Right lung (tissue), 10 donors: Measurements from ENCODE around the gene GFOD2. TPM values are rescaled to one million over a fixed set of nuclear protein-coding genes. Genes with fewer than 3 reads are reported as not detected.
"Not testable (repeated sequence)": the region's sequence is repeated elsewhere in the genome, so short reads cannot be mapped to it uniquely, and the experiment has no call there.

Experiments
- DNase-seq, 2 donors: peaks; one replicate each; pipeline ENCODE4 v3.0.0-alpha.2; 2013
- long read RNA-seq, 8 donors: transcript quantifications; one replicate each; lab custom pipeline, GENCODE V29; 2026
- polyA plus RNA-seq, 5 donors: library from polyadenylated mRNA; unstranded; fragments of 120-200 nt; gene quantifications; one replicate each; pipeline versions ENCODE4 v1.2.1 to v1.2.3, GENCODE V29; 2013; ENCODE audit warnings: inconsistent platforms in 1 of 5, low replicate concordance in 1 of 5; ENCODE audit not compliant: insufficient read length in 5 of 5, insufficient read depth in 1 of 5

GFOD2 gene, protein sequence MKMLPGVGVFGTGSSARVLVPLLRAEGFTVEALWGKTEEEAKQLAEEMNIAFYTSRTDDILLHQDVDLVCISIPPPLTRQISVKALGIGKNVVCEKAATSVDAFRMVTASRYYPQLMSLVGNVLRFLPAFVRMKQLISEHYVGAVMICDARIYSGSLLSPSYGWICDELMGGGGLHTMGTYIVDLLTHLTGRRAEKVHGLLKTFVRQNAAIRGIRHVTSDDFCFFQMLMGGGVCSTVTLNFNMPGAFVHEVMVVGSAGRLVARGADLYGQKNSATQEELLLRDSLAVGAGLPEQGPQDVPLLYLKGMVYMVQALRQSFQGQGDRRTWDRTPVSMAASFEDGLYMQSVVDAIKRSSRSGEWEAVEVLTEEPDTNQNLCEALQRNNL
- polyA plus RNA-seq: 10 to 100 TPM; 28.1 to 40.8 (median 36.1) TPM
- long read RNA-seq, donor 1, full-length matches to known transcripts: 23 of 23 reads
- long read RNA-seq, donor 1, partial matches to known transcripts: 0 of 23 reads
- long read RNA-seq, donor 1, other reads (novel, unspliced or antisense): 0 of 23 reads
- long read RNA-seq, donor 2, full-length matches to known transcripts: 10 of 10 reads
- long read RNA-seq, donor 2, partial matches to known transcripts: 0 of 10 reads
- long read RNA-seq, donor 2, other reads (novel, unspliced or antisense): 0 of 10 reads
- long read RNA-seq, donor 3, full-length matches to known transcripts: 12 of 12 reads
- long read RNA-seq, donor 3, partial matches to known transcripts: 0 of 12 reads
- long read RNA-seq, donor 3, other reads (novel, unspliced or antisense): 0 of 12 reads
- long read RNA-seq, donor 4, full-length matches to known transcripts: 8 of 8 reads
- long read RNA-seq, donor 4, partial matches to known transcripts: 0 of 8 reads
- long read RNA-seq, donor 4, other reads (novel, unspliced or antisense): 0 of 8 reads
- long read RNA-seq, donor 5, full-length matches to known transcripts: 17 of 30 reads
- long read RNA-seq, donor 5, partial matches to known transcripts: 13 of 30 reads
- long read RNA-seq, donor 5, other reads (novel, unspliced or antisense): 0 of 30 reads
- long read RNA-seq, donor 6, full-length matches to known transcripts: 26 of 26 reads
- long read RNA-seq, donor 6, partial matches to known transcripts: 0 of 26 reads
- long read RNA-seq, donor 6, other reads (novel, unspliced or antisense): 0 of 26 reads
- long read RNA-seq, donor 7, full-length matches to known transcripts: 12 of 12 reads
- long read RNA-seq, donor 7, partial matches to known transcripts: 0 of 12 reads
- long read RNA-seq, donor 7, other reads (novel, unspliced or antisense): 0 of 12 reads
- long read RNA-seq, donor 8, full-length matches to known transcripts: 16 of 16 reads
- long read RNA-seq, donor 8, partial matches to known transcripts: 0 of 16 reads
- long read RNA-seq, donor 8, other reads (novel, unspliced or antisense): 0 of 16 reads

DNA sequence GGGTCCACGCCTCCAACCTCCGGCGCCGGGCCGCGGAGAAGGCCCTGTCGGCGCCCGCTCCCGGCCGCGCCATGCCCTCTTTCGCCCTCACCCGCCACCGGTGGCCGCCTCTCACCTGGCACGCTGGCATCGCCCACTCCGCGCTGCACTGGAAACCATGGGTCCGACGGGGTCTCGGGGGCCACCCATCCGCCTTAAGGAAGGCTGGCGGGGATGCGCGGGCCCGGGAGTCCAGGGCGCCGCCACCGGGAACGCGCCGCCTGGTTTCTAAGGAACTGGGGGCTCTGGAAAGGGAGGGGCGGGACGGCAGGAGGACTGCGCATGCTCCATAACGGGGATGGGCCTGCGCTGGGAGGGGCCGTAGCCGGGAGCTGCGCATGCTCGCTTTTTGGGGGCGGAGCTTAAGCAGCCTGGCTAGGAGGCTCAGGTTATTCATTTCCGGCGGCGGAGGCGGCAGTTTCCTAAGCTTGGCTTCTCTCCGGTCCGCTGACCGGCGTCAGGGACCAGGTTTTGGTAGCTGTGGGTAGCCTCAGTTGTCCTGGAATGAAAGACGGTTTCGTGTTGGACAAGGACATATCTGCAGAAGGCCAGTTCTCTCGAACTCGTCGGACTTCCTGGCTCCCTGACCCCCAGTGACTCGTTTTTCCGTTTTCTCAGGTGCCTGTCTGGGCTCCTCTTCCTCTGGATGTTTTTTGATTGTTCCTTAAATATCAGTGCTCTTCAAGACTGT is at the start of gene GFOD2:
GFOD2 (minus strand) TSS at position 269 of the 730 bp plus-strand sequence. CDS start 33,601 bp downstream, outside the sequence.
- peak; percentile 96 to 97 for DNase-seq

DNA sequence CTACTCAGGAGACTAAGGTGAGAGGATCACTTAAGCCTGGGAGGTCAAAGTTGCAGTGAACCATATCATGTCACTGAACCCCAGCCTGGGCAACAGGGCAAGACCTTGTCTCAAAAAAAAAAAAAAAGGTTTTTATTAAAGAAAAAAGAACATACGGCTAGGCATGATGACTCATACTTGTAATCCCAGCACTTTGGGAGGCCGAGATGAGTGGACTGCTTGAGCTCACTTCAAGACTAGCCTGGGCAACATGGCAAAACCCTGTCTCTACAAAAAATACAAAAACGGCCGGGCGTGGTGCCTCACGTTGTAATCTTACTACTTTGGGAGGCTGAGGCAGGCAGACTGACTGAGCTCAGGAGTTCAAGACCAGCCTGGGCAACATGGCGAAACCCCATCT is 48.8 kb upstream of the GFOD2 start:
- no peak for DNase-seq

DNA sequence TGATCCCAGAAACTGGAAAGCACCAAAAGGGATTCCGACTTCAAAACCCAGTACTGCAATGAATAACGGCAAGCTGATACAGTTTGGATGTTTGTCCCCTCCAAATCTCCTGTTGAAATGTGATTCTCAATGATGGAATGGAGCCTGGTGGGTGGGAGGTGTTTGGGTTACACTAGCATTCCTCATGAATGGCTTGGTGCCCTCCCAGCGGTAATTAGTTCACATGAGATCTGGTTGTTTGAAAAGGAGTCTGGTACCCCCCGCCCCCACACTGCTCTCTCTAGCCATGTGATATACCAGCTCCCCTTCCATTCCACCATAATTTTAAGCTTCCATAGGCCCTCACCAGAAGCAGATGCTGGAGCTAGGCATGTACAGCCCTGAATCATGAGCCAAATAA is 47.2 kb upstream of the GFOD2 start:
- DNase-seq: no peak

DNA sequence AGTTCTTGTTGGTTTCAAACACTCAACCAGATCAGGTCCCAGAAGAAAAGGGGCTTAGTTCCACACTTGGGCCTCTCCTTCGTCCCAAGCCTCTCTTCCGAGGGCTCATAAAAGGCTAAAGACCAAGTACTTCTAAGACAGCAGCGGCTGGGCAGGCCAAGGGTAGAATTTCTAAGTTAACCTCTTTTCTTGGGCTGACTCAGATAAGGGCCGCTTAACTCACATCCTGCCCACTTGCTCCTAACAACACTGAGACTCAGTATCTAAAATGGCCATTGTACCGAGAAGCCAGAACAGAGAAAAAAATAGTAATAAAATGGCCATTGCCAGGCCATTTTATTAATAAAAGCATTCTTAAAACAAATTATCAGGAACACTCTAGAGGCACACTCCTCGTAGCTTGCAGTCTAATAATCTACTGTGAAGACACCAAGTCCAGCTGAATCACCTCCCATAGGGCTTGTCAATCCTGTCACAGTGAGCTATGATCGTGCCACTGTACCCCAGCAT is 45.1 kb upstream of the GFOD2 start:
- DNase-seq: no peak

DNA sequence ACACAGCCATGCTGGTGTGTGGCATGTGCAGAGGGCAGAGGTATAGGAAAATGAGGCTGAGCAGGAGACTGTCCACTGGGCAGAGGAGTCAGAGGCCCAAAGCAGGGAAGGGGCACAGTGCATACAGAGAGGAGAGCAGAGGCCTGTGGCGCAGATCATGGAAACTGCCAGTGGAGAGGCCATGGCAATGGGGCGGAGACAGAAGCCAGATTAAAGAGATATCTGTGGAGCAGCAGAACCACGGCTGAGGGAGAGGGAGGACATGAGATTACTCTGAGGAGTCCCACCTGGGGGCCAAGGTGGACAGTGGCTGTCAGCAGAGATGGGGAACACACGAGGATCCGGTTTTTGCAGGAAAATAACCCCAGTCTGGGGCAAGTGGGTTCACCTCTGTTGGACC is 44.0 kb upstream of the GFOD2 start:
- no peak for DNase-seq

DNA sequence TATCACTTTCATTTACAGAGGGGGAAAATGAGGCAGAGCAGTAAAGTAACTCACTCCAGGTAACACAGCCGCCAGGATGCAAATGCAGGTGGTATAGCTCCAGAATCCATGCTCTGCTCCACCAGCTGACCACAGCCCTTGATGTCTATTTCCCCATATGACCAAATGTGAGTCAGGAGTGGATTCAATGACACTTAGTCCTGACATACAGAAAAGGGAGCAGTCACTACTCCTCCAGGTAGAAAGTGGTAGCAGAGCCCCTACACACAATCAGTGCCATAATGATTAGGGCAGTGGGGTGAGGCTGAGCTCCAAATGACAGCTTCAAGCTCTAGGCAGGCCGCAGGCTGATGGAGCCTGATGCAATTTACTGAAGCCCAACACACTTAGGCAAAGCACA is 43.3 kb upstream of the GFOD2 start:
- DNase-seq: no peak

DNA sequence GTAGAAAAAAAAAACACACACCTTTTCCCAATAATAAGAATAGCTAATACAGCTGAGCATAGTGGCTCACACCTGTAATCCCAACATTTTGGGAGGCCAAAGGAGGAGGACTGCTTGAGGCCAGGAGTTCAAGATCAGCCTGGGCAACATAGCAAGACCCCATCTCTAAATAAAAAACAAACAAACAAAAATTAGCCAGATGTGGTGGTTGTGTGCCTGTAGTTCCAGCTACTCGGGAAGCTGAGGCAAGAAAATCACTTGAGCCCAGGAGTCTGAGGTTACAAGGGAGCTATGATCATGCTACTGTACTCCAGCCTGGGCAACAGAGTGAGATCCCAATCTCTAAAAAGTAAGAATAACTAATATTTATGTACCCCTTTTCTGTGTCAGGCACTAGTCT is 42.8 kb upstream of the GFOD2 start:
- no peak for DNase-seq

DNA sequence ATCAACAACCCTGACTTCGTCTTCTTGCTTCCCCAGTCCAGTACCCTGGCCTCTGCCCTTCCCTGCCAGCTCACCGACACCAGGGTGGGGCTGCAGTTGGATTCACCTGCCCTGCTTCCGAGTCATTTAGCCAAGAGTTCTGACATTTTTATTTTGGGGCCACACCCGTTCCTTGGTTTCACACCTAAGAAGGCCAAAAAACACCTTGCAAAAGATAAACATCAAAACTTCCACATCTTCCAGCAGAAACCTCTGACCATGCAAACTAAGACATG is 41.8 kb upstream of the GFOD2 start:
- DNase-seq: no peak

DNA sequence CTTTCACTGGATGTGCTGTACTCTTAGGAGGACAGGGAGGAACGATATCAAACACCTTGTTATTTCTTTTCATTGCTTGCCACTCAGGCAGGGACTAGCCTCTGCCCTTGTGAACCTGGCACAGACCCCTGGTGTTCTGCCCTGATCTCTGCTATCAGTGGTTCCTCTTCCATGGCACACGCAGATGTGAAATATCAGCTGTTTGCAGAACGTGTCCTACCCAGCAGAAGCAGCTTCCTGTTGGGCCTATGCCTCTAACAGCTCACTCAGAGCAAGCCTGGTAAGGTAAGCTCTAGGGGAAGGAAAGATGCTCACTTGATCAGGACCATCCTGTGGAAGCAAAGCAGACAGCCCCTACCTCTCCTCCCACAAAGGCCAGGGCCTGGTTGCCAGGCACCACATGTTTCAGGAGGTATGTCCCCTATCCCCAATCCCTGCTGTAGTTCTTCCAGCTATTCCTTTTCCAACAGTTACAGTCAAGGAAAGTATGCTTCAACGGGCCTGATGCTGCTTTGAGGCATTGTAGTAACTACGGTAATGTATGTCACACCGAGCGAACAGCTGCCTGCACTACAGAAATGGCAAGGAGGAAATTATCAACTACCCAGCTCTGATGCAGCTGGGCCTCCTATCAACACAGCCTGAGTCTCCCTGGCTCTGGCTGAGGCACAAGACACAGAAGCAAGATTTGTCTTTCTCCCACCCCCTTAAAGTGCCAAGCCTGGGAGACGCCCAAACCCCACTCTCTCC is 41.3 kb upstream of the GFOD2 start:
- DNase-seq: no peak

DNA sequence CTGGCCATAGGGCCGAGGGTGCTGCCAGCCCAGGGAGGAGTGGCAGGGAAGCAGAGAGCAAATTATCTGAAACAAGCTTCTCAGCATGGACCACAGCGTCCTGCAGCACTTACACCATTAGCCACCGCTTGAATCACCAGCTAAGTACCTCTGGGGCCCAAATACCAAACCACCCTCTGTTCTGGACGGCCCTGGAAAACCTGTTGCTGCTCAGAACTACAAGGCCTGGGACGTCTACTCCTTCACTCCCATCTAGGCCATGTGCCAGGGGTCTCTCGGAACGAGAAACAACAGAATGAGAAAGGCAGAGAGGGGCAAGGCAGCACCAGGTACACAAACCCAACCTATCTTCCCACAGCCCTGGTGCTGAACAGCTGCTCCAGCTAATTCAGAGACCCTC is 39.9 kb upstream of the GFOD2 start:
- DNase-seq: no peak

DNA sequence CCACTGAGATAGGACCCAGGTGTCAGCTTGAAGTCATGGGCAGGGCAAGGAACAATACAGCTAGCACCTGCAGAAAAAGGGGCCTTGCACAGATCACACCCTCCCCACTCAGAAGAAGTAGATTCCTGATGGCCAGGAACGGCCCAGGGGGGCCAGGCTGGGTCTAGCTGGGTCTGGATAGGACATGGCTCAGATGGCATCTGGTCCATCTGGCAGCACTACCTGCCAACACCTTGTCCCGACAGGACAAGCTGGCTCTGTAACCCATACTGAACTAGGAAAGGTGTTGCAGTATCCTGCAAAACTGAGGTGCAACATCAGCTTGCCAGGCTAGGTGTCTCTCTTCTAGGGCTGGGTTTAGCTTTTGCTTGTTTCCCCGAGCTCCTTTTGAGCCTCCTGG is 38.9 kb upstream of the GFOD2 start:
- no peak for DNase-seq

DNA sequence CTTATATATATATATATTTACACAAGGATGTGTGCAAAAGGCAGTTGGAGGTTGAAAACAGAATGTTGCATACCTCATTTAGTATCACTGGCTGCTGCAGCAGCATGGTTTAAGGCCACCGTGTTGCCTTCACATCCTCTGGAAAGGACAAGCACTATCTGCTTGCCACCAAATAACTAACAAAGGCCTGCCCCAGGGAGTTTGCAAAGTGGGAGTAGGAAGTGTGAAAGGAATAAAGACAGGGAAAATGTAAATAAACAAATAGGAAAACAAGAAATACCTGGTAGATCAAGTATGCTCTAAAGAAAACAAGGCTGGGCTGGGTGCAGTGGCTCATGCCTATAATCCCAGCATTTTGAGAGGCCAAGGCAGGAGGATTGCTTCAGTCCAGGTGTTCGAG is 33.5 kb upstream of the GFOD2 start:
- no peak for DNase-seq

DNA sequence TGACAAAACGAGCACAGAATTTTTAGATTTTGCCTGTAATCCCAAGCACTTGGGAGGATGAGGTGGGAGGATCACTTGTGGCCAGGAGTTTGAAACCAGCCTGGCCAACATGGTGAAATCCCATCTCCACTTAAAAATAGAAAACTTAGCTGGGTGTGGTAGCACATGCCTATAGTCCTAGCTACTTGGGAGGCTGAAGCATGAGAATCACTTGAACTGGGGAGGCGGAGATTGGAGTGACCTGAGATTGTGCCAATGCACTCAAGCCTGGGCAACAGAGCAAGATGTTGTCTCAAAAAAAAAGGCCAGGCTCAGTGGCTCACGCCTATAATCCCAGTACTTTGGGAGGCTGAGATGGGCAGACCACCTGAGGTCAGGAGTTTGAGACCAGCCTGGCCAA is 32.2 kb upstream of the GFOD2 start:
- not testable (repeated sequence) for DNase-seq

DNA sequence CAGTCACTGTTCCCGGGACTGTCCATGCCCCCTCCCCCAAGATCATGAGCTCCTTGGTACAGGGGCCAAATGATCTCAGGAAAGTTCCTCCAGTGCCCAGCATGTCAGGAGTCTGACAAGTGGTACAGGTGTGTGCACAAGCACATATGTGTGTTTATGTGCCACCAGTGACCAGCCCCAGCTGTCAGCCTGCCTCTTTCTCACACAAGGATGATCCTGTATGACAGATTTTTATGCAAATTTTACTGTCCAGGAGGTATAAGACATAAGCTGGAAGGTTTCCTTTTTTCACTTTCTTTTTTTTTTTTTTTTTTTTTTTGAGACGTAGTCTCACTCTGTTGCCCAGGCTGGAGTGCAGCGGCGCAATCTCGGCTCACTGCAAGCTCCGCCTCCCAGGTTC is 31.4 kb upstream of the GFOD2 start:
- no peak for DNase-seq

DNA sequence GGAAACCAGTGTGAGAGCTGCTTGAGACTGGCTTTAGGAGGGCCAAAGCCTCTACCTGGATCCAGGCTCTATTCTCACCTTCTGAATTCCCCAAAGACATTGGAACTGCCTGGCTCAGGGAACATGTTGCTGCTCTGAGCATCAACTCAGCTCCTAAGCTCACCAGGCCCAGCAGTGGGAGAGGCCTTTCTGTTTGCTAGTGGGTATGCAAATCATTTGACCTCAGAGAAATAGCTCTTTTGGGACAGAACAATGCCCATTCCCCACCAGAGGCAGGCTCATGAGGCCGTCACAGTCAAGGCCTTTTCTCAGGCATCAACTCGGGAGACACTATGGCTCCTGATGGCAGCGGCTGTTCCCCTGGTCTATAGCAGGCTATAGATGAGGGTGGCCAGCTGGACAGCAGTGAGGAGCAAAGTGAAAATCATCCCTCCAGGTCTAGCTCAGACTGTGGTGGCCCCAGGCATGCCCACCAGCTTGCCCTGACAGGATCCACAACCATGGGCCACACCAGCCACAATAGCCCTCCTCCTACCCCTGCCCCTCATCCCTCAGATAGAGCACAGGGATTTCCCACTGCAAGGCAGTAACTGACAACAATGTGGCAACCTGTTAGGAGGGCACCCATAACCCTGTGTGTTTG is 30.4 kb upstream of the GFOD2 start:
- no peak for DNase-seq

DNA sequence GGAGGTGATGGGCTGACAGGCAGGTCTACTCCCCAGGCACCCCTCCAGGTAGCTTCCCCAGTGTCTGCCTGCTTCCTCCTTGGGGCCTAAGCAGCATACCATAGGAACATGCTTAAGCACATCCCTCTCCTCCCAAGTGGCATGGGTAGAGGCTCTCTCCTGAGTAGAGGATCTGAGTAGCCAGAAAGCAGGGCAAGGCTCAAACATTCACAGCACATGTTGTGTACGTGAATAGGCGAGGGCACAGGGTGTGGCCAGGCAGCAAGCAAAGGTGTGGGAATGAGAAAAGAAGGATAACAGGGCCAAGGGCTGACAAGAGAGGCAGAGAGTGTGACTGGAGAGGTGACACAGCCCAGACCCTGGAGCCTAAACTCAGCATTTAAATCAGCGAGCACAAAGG is 29.7 kb upstream of the GFOD2 start:
- no peak for DNase-seq

DNA sequence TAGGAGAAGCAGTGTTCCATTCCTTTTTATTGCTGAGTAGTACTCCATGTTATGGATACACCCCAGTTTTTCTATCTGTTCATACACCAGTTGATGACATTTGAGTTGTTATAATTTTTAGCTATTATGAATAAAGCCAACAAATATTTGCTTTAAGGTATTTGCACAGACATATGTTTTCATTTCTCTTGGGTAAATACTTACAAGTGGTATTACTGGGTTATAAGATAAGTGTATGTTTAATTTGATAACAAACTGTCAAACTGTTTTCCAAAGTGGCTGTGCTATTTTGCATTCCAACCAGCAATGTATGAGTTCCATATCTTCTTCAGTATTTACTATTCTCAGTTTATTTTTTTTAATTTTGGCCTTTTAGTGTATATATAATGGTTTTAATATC is 27.7 kb upstream of the GFOD2 start:
- DNase-seq: no peak

DNA sequence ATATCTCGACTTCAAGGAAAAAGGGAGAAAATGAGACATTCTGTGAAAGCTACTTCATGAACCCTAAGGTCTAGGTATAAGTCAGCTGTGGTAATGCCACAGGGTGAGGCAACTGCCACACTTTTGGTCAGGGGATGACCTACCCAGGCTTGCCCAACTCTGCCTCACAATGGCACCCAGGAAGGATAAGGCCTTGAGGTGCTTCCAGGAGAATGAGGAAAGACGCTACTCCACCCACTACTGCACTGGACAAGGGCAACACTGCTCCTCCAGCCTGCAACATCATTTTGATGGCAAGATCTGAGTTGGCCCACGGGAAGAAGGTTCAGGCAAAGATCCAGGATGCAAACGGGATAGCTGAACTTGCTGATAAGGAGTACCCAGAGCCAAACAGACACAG is 22.0 kb upstream of the GFOD2 start:
- DNase-seq: no peak

DNA sequence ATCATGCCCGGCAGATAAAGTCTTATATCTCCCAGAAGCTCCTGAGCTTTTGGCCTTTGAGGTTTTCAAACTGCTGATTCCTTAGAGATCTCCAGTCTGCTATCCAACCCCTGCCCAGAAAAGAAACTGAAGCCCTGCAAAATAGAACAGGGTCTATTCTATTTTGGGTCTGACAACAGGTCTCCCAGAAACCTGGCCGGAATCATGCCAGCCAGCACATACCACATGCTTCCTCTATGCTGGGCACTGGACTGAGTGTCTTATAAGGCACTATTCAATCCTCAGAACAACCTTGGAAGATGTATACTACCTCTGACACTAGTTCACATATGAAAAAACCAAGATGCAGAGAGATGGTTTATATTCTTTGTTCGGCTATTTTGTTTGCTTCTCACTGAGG is 21.3 kb upstream of the GFOD2 start:
- no peak for DNase-seq

DNA sequence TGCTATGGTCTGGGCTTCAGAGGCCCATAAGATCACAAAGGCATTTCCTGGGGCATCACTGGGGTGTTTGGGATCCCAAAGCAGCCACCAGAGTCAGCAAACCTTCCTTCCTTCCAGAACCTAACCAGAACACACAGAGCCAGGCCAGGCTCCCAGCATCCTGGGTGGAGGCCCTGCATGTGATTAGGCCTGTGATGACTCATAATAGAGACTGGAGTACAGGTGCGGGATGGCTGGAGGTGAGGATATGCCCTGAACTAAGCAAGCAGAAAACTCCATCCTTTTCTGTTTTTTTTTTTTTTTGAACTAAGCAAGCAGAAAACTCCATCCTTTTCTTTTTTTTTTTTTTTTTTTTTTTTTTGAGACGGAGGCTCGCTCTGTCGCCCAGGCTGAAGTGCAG is 17.7 kb upstream of the GFOD2 start:
- DNase-seq: no peak
